Testis (tissue), 3 donors: Measurements from ENCODE around the gene OR51G2. TPM values are rescaled to one million over a fixed set of nuclear protein-coding genes. Genes with fewer than 3 reads are reported as not detected.

Source experiments
- DNase-seq: peaks from one replicate; pipeline ENCODE4 v3.0.0-alpha.2; 2019
- H3K27ac ChIP-seq, 2 donors: fragments of 200-600 bp; sonication (generic); one replicate each; pipeline ENCODE4 v1.5.1; 2019
- H3K27me3 ChIP-seq: fragments of 200-600 bp; sonication (generic); one replicate; pipeline ENCODE4 v1.5.1; 2019
- H3K36me3 ChIP-seq: fragments of 200-600 bp; sonication (generic); one replicate; pipeline ENCODE4 v1.5.1; 2017; ENCODE audit warnings: low read depth; ENCODE audit errors: missing control alignments
- H3K4me1 ChIP-seq: fragments of 200-600 bp; sonication (generic); one replicate; pipeline ENCODE4 v1.5.1; 2019
- H3K4me3 ChIP-seq, 2 donors: fragments of 200-600 bp; sonication (generic); one replicate each; pipeline ENCODE4 v1.5.1; 2017 to 2019
- H3K9me3 ChIP-seq: fragments of 200-600 bp; sonication (generic); one replicate; pipeline ENCODE4 v1.5.1; 2017
- POLR2A ChIP-seq: fragments of 450-650 bp; IDR thresholded peaks from one replicate; pipeline ENCODE4 v1.6.1; 2017; ENCODE audit warnings: antibody characterized with exemption, mild to moderate bottlenecking, moderate library complexity
- WGBS, 2 donors: methylation state at CpG; one replicate each; pipeline ENCODE4 v1.1.5; 2018; 5-methylcytosine and 5-hydroxymethylcytosine counted together
- intact Hi-C: fragments of 100-400 bp; cut with DNase I; formaldehyde crosslinking; loops from one replicate; pipeline ENCODE4 v1.15.1; 2023; ENCODE audit warnings: low total_unique reads
- polyA plus RNA-seq: library from polyadenylated mRNA; stranded (reverse); fragments of 350-450 nt; fragmentation: Illumina TruSeq; extraction: RNeasy Lipid Tissue Mini Kit (QIAGEN cat#74804); gene quantifications from one replicate; pipeline ENCODE4 v1.2.3, GENCODE V29; 2014; ENCODE audit warnings: low read depth, low replicate concordance; ENCODE audit not compliant: insufficient read depth
- total RNA-seq, 2 donors: library from RNA; depleted of rRNA; stranded (reverse); fragments of >200 nt; gene quantifications; one replicate each; pipeline ENCODE4 v1.2.3, GENCODE V29; 2016
- TF ChIP-seq, protein P1 (sequence below), 3 experiments: fragments of 450-650 bp in 2 of 3; fragments of 200-600 bp in 1 of 3; sonication (generic) in 1 of 3; IDR thresholded peaks; one replicate each; pipeline ENCODE4 v1.5.1; 2016 to 2019; ENCODE audit warnings: antibody characterized with exemption in 3 of 3, mild to moderate bottlenecking in 2 of 3, moderate library complexity in 1 of 3

OR51G2 gene
- total and polyA plus RNA-seq, 3 donors from 2014 or later, result not detected

- Histone ChIP-seq H3K4me3 (no peak within 1 kb of the TSS), H3K27ac (no peak within 1 kb of the TSS), H3K27me3 (no peaks in the 10 kb centered on the region), H3K36me3 (no peaks in the 10 kb centered on the region), H3K9me3 (no peaks in the 10 kb centered on the region), H3K4me1 (no peaks in the 10 kb centered on the region)
- intact Hi-C loops, result no loop called here
- 63 to 69% methylated on average over 8 of the region's 8 CpGs for WGBS, 2 donors
- TF ChIP-seq, protein P1, sequence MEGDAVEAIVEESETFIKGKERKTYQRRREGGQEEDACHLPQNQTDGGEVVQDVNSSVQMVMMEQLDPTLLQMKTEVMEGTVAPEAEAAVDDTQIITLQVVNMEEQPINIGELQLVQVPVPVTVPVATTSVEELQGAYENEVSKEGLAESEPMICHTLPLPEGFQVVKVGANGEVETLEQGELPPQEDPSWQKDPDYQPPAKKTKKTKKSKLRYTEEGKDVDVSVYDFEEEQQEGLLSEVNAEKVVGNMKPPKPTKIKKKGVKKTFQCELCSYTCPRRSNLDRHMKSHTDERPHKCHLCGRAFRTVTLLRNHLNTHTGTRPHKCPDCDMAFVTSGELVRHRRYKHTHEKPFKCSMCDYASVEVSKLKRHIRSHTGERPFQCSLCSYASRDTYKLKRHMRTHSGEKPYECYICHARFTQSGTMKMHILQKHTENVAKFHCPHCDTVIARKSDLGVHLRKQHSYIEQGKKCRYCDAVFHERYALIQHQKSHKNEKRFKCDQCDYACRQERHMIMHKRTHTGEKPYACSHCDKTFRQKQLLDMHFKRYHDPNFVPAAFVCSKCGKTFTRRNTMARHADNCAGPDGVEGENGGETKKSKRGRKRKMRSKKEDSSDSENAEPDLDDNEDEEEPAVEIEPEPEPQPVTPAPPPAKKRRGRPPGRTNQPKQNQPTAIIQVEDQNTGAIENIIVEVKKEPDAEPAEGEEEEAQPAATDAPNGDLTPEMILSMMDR (IDR thresholded peaks at IDR 0.05), result no peak
- no peak for TF ChIP-seq POLR2A
- no peak for DNase-seq
These were observed 37.2 kb downstream of the OR51G2 start, which contains the start of gene OR51T1 for GRCh38 chr11:4881860-4882500. OR51T1 (plus strand) TSS chr11:4881900; CDS start chr11:4881900, 0 bp downstream.

GRCh38 chr11:4881188-4881587, 38.0 kb downstream of the OR51G2 start:
- WGBS, 2 donors, result 86 to 92% methylated on average over 4 of the region's 4 CpGs
- no peak for TF ChIP-seq POLR2A
- TF ChIP-seq, protein P1 (IDR thresholded peaks at IDR 0.05), result no peak
- Histone ChIP-seq H3K4me3 (no peak overlapping the region), H3K4me1 (no peaks in the 10 kb centered on the region), H3K36me3 (no peaks in the 10 kb centered on the region), H3K27me3 (no peaks in the 10 kb centered on the region), H3K9me3 (no peaks in the 10 kb centered on the region), H3K27ac (no peak overlapping the region)
- DNase-seq, result no peak
- intact Hi-C loops, result no loop called here

DNA sequence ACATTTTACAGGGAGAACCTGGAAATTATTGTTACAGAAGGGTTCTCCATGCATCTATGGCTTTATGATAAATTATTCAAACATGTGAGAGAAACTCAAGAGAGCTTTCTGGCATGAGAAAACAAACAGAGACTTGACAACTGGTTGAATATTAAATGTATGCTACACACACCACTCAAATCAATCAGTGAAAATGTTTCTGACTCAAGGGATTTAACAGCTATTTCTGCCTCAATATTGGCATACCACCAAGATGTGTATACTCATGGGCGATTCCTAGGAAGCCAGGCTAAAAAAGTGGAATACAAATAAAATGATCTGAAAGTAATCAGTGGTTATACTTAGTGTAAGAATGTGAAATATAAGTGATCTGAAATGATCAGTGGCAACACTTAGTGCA, 53.3 kb downstream of the OR51G2 start:
- no peak for DNase-seq
- WGBS, 2 donors, result 64 to 66% methylated on average over 1 of the region's 1 CpG
- no peaks in the 10 kb centered on the region for H3K36me3 ChIP-seq
- TF ChIP-seq POLR2A, result no peak
- TF ChIP-seq, protein P1 (IDR thresholded peaks at IDR 0.05), result no peak
- intact Hi-C loops, result no loop called here
- H3K27me3 ChIP-seq, result no peaks in the 10 kb centered on the region
- no peaks in the 10 kb centered on the region for H3K4me1 ChIP-seq
- H3K27ac ChIP-seq, result no peak overlapping the region
- no peak overlapping the region for H3K4me3 ChIP-seq
- H3K9me3 ChIP-seq, result no peaks in the 10 kb centered on the region

GRCh38 chr11:4863876-4864275, 55.3 kb downstream of the OR51G2 start:
- H3K36me3 ChIP-seq, result no peaks in the 10 kb centered on the region
- intact Hi-C loops, result no loop called here

More at GRCh38 chr11:4863876-4864275, 55.3 kb downstream of the OR51G2 start:
- no peak for DNase-seq
- 75 to 83% methylated on average over 4 of the region's 4 CpGs for WGBS, 2 donors
- no peaks in the 10 kb centered on the region for H3K27me3 ChIP-seq
- no peaks in the 10 kb centered on the region for H3K4me1 ChIP-seq
- no peak overlapping the region for H3K4me3 ChIP-seq
- no peak for TF ChIP-seq POLR2A
- TF ChIP-seq, protein P1 (IDR thresholded peaks at IDR 0.05), result no peak
- no peaks in the 10 kb centered on the region for H3K9me3 ChIP-seq
- H3K27ac ChIP-seq, result no peak overlapping the region

Other genes with a start within 250 kb of the OR51G2 start
- gene OR51E2, start 221.5 kb downstream of the OR51G2 start, total RNA-seq, result under 1 TPM in 1 of 2 donors, not detected in 1; 0.47 TPM
- gene OR51E2, start 221.5 kb downstream of the OR51G2 start, polyA plus RNA-seq, result 0.17 TPM
- gene MMP26, start 214.6 kb downstream of the OR51G2 start, total RNA-seq, result under 1 TPM in 1 of 2 donors, not detected in 1; 0.55 TPM
- 1.1 TPM for gene MMP26, start 214.6 kb downstream of the OR51G2 start, polyA plus RNA-seq
- not detected for gene OR51F1, start 149.4 kb downstream of the OR51G2 start, total RNA-seq
- not detected for gene OR51F1, start 149.4 kb downstream of the OR51G2 start, polyA plus RNA-seq
- not detected for gene OR52R1, start 115.0 kb downstream of the OR51G2 start, total RNA-seq
- gene OR52R1, start 115.0 kb downstream of the OR51G2 start, polyA plus RNA-seq, result not detected
- not detected for gene OR51F2, start 98.0 kb downstream of the OR51G2 start, total RNA-seq
- gene OR51F2, start 98.0 kb downstream of the OR51G2 start, polyA plus RNA-seq, result not detected
- under 1 TPM in 1 of 2 donors, not detected in 1; 0.31 TPM for gene OR51S1, start 70.1 kb downstream of the OR51G2 start, total RNA-seq
- gene OR51S1, start 70.1 kb downstream of the OR51G2 start, polyA plus RNA-seq, result not detected
- gene OR51T1, start 37.5 kb downstream of the OR51G2 start, total RNA-seq, result not detected
- not detected for gene OR51T1, start 37.5 kb downstream of the OR51G2 start, polyA plus RNA-seq
- under 1 TPM; 0.24 to 0.62 TPM for gene OR51A7, start 15.6 kb downstream of the OR51G2 start, total RNA-seq
- gene OR51A7, start 15.6 kb downstream of the OR51G2 start, polyA plus RNA-seq, result not detected
- gene OR51G1, start 5.0 kb upstream of the OR51G2 start, total RNA-seq, result not detected
- gene OR51G1, start 5.0 kb upstream of the OR51G2 start, polyA plus RNA-seq, result not detected
- gene OR51A4, start 28.3 kb upstream of the OR51G2 start, total RNA-seq, result not detected
- not detected for gene OR51A4, start 28.3 kb upstream of the OR51G2 start, polyA plus RNA-seq
- gene OR51A2, start 36.4 kb upstream of the OR51G2 start, total RNA-seq, result not detected
- gene OR51A2, start 36.4 kb upstream of the OR51G2 start, polyA plus RNA-seq, result not detected
- not detected for gene OR51L1, start 75.5 kb upstream of the OR51G2 start, total RNA-seq
- gene OR51L1, start 75.5 kb upstream of the OR51G2 start, polyA plus RNA-seq, result not detected
- not detected for gene OR52J3, start 127.2 kb upstream of the OR51G2 start, total RNA-seq
- gene OR52J3, start 127.2 kb upstream of the OR51G2 start, polyA plus RNA-seq, result not detected
- under 1 TPM in 1 of 2 donors, not detected in 1; 0.37 TPM for gene OR52E2, start 140.3 kb upstream of the OR51G2 start, total RNA-seq
- gene OR52E2, start 140.3 kb upstream of the OR51G2 start, polyA plus RNA-seq, result not detected
- not detected for gene OR52E1, start 150.2 kb upstream of the OR51G2 start, total RNA-seq
- not detected for gene OR52E1, start 150.2 kb upstream of the OR51G2 start, polyA plus RNA-seq
- under 1 TPM; 0.37 to 0.55 TPM for gene OR52A5, start 219.0 kb upstream of the OR51G2 start, total RNA-seq
- gene OR52A5, start 219.0 kb upstream of the OR51G2 start, polyA plus RNA-seq, result not detected
- gene OR52A1, start 235.4 kb upstream of the OR51G2 start, total RNA-seq, result under 1 TPM; 0.19 to 0.47 TPM
- not detected for gene OR52A1, start 235.4 kb upstream of the OR51G2 start, polyA plus RNA-seq